Adrenal gland (tissue), 12 donors: Measurements from ENCODE around the gene PRKN. TPM values are rescaled to one million over a fixed set of nuclear protein-coding genes. Genes with fewer than 3 reads are reported as not detected.

Experiments used
- DNase-seq, 7 donors: peaks; one replicate each; pipeline ENCODE4 v3.0.0-alpha.2; 2019 to 2020
- H3K27ac ChIP-seq, 5 donors: fragments of 200-600 bp; sonication (generic) in 4 of 5; 1 replicate in 3 of 5; 2 replicates in 2 of 5; pipeline versions ENCODE4 v1.5.1 to v1.8.0; 2016 to 2020; ENCODE audit warnings: mild to moderate bottlenecking in 1 of 5
- H3K27me3 ChIP-seq: fragments of 200-600 bp; 2 replicates; pipeline ENCODE4 v1.8.0; 2021
- H3K36me3 ChIP-seq, 2 donors: fragments of 200-600 bp; replicated peaks in 1 of 2; 1 replicate in 1 of 2; 2 replicates in 1 of 2; pipeline versions ENCODE4 v1.5.1 to v1.8.0; 2018 to 2022
- H3K4me1 ChIP-seq, 2 donors: fragments of 200-600 bp; replicated peaks in 1 of 2; 1 replicate in 1 of 2; 2 replicates in 1 of 2; pipeline versions ENCODE4 v1.5.1 to v1.8.0; 2018 to 2021
- H3K4me3 ChIP-seq, 4 donors: fragments of 200-600 bp; sonication (generic) in 3 of 4; one replicate each; pipeline ENCODE4 v1.5.1; 2016 to 2018
- H3K9me3 ChIP-seq, 3 donors: fragments of 200-600 bp; sonication (generic) in 1 of 3; replicated peaks in 1 of 3; 1 replicate in 2 of 3; 2 replicates in 1 of 3; pipeline versions ENCODE4 v1.5.1 to v1.8.0; 2016 to 2021
- POLR2A ChIP-seq, 2 donors: fragments of 450-650 bp; IDR thresholded peaks; one replicate each; pipeline ENCODE4 v1.6.1; 2017; ENCODE audit warnings: antibody characterized with exemption in 2 of 2, mild to moderate bottlenecking in 2 of 2, moderate library complexity in 1 of 2
- WGBS, 4 donors: extraction: QIAGEN DNeasy Blood & Tissue Kit in 2 of 4; methylation state at CpG; one replicate each; pipeline versions ENCODE4 v1.1.5 to v1.1.7; 2013 to 2017; 5-methylcytosine and 5-hydroxymethylcytosine counted together
- intact Hi-C, 2 donors: fragments of 100-400 bp; cut with DNase I; formaldehyde crosslinking; loops; one replicate each; pipeline versions ENCODE4 v1.14.1 to v1.15.0; 2022 to 2023
- polyA plus RNA-seq, 3 donors: library from polyadenylated mRNA; stranded (reverse); fragments of 200-250 nt in 2 of 3; fragments of 350-450 nt in 1 of 3; fragmentation: Illumina TruSeq in 1 of 3; extraction: RNeasy Lipid Tissue Mini Kit (QIAGEN cat#74804) in 1 of 3; gene quantifications; one replicate each; pipeline ENCODE4 v1.2.3, GENCODE V29; 2013 to 2014
- total RNA-seq, 9 donors: library from RNA; depleted of rRNA in 4 of 9; stranded (reverse); fragments of >200 nt in 4 of 9; fragments of 120-200 nt in 1 of 9; fragmentation: NEBNext Ultra II Directional in 1 of 9; extraction: Animal tissue kit (Norgen Biotek cat#: 25700) in 1 of 9; gene quantifications; one replicate each; pipeline versions ENCODE4 v1.1.0 to v1.2.4, GENCODE V29; 2013 to 2023
- TF ChIP-seq, protein P1 (sequence below), 6 experiments: fragments of 450-650 bp in 4 of 6; fragments of 200-600 bp in 2 of 6; sonication (generic) in 1 of 6; IDR thresholded peaks; 1 replicate in 5 of 6; 2 replicates in 1 of 6; pipeline versions ENCODE4 v1.5.1 to v1.8.0; 2016 to 2021; ENCODE audit warnings: antibody characterized with exemption in 6 of 6, mild to moderate bottlenecking in 2 of 6, moderate library complexity in 1 of 6
- donor health status: healthy with polysubstance abuse.
- donor health status: Bipolar disorder and iron deficiency.
- donor health status: DM: yes; HTN: yes; CAD: no.
- donor health status: DM: no; HTN: no; CAD: no.
- donor health status: DM: no; HTN: no; CAD: no.
- donor health status: DM: yes; HTN: yes; CAD: no.

PRKN gene
- total and polyA plus RNA-seq, 12 donors: 1.9 to 159 (median 13.3) TPM

DNA sequence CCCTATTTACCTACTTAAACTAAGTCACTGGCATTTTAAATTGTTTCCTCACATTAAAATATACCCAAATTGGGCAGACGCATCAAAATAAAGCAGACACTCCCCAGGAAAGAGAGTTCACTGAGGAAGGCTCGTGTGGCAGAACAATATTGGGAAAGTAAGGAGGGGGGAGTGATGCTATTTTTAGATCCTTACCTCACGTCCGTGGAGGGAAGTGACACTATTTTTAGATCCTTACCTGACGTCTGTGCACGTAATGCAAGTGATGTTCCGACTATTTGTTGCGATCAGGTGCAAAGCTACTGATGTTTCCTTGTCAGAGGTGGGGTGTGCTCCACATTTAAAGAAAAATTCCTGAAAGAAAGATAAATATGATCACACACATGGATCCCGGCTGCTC lies 754.5 kb downstream of the PRKN start:
- Histone ChIP-seq H3K9me3 (no peaks in the 10 kb centered on the region), H3K27ac (no peak overlapping the region), H3K4me3 (no peak overlapping the region), H3K4me1 (no peaks in the 10 kb centered on the region), H3K27me3 (no peaks in the 10 kb centered on the region), H3K36me3 (no peaks in the 10 kb centered on the region)
- intact Hi-C loops: no loop called here
- no peak for TF ChIP-seq POLR2A (IDR thresholded peaks at IDR 0.05)
- TF ChIP-seq, protein P1, sequence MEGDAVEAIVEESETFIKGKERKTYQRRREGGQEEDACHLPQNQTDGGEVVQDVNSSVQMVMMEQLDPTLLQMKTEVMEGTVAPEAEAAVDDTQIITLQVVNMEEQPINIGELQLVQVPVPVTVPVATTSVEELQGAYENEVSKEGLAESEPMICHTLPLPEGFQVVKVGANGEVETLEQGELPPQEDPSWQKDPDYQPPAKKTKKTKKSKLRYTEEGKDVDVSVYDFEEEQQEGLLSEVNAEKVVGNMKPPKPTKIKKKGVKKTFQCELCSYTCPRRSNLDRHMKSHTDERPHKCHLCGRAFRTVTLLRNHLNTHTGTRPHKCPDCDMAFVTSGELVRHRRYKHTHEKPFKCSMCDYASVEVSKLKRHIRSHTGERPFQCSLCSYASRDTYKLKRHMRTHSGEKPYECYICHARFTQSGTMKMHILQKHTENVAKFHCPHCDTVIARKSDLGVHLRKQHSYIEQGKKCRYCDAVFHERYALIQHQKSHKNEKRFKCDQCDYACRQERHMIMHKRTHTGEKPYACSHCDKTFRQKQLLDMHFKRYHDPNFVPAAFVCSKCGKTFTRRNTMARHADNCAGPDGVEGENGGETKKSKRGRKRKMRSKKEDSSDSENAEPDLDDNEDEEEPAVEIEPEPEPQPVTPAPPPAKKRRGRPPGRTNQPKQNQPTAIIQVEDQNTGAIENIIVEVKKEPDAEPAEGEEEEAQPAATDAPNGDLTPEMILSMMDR (IDR thresholded peaks at IDR 0.05): no peak
- DNase-seq: no peak
- 62 to 73% (median 65%) methylated on average over 9 of the region's 9 CpGs for WGBS, 4 donors

DNA sequence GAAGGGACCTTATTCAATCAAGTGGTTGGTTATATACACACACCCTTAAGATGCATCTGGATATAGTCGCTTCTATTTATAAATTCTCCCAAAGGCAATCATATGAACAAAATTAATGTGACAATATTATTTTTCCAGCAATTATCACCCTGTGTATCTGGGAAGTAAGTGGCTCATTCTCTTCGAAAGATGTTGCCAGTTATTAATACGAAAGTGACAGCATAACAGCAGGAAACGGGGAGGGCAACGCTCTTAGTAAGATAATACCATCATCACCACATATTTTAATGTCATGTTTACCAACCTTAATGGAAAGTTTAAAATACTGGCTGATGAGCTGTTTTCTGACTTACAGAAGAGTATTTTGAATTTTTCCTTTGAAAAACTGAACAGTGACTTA lies 756.5 kb downstream of the PRKN start:
- DNase-seq: no peak
- Histone ChIP-seq H3K27ac (no peak overlapping the region), H3K4me1 (no peaks in the 10 kb centered on the region), H3K36me3 (no peaks in the 10 kb centered on the region), H3K27me3 (no peaks in the 10 kb centered on the region), H3K4me3 (no peak overlapping the region), H3K9me3 (no peaks in the 10 kb centered on the region)
- intact Hi-C loops: no loop called here
- 74 to 90% (median 88%) methylated on average over 5 of the region's 5 CpGs for WGBS, 4 donors
- TF ChIP-seq POLR2A (IDR thresholded peaks at IDR 0.05): no peak
- TF ChIP-seq, protein P1 (IDR thresholded peaks at IDR 0.05): no peak

DNA sequence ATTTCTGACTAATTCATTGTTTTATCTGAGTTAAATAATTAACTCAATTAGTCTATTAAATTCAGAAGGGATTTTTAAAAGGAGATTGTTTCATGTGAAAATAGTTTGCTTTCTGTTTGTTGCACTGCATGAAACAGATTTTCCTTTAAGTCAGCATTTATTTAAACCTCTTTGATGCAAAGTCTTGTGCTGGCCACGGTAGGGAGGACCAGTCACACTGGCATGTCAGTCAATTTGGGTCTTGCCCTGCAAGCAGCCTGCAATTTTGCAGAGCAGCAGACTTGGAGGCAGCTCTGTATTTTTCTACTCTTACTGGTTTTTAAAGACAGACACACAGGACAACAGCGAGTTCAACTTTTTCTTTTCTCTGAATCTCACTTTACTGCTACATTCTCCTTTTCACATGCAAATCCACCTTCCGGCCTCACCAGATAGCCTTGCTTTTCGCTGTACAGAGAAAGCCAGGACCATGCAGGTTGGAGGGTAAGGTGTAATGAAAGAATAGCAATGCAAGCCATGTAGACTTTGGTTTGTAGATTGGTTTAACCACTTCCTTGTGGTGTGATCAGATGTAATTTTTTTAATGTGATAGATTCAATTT lies 763.8 kb downstream of the PRKN start:
- intact Hi-C loops: no loop called here
- H3K36me3 ChIP-seq: no peaks in the 10 kb centered on the region
- no peak overlapping the region for H3K27ac ChIP-seq
- WGBS, 4 donors: 74 to 79% (median 76%) methylated on average over 4 of the region's 4 CpGs
- no peaks in the 10 kb centered on the region for H3K4me1 ChIP-seq
- TF ChIP-seq POLR2A (IDR thresholded peaks at IDR 0.05): no peak
- TF ChIP-seq, protein P1 (IDR thresholded peaks at IDR 0.05): no peak
- no peak overlapping the region for H3K4me3 ChIP-seq
- DNase-seq: no peak
- H3K9me3 ChIP-seq: no peaks in the 10 kb centered on the region
- H3K27me3 ChIP-seq: no peaks in the 10 kb centered on the region

DNA sequence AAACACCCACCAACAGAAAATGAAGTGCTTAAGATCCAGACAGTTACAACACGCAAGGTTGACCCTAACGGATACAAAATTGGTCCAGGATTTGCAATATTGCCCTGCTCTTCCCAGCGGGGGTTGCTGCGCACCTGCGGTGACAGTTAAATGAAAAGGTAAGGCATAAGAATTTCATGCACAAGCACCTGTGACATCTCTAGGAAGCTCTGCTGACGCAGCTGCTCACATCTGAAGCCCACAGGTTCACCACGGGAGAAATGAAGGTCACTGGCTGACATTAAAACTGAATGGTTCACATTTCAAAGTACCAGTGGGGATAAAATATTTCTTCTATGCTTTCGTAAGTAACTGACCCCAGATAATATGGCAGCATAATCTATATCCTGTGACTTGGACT lies 764.4 kb downstream of the PRKN start:
- no peaks in the 10 kb centered on the region for H3K4me1 ChIP-seq

More for the DNA sequence above, 764.4 kb downstream of the PRKN start:
- WGBS, 4 donors: 67 to 80% (median 73%) methylated on average over 8 of the region's 8 CpGs
- Histone ChIP-seq H3K27ac (no peak overlapping the region), H3K36me3 (no peaks in the 10 kb centered on the region), H3K27me3 (no peaks in the 10 kb centered on the region), H3K9me3 (no peaks in the 10 kb centered on the region), H3K4me3 (no peak overlapping the region)
- DNase-seq: no peak
- intact Hi-C loops: no loop called here
- TF ChIP-seq, protein P1 (IDR thresholded peaks at IDR 0.05): no peak
- TF ChIP-seq POLR2A (IDR thresholded peaks at IDR 0.05): no peak
